GM12873 (cell line): ENCODE results near the gene CCDC32.

Experiments
- CTCF ChIP-seq: IDR thresholded peaks from 2 replicates; pipeline ENCODE4 v1.5.1; 2012; ENCODE audit warnings: low read depth, mild to moderate bottlenecking, moderate library complexity, low read length, control low read depth; ENCODE audit not compliant: insufficient read depth; ENCODE audit errors: missing control alignments

The CCDC32 gene

DNA sequence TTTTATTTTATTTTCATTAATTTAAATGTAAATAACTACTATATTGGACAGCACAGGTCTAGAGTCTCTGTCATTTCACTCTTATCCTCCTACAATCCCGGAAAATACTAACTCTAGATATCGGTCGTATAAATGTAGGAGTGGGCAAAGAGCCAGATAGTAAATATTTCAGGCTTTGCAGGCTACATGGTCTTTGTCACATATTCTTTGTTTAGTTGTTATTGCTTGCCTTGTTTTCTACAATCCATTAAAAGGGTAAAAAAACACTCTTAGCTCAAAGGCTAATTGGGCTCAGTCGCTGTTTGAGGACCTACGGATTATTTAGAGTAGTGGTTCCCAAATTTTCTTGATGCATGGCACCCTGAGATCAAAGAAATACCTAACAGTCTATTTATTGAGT lies 30.9 kb upstream of the CCDC32 start:
- TF ChIP-seq CTCF: no peak

- no peak for TF ChIP-seq CTCF
Observed at GRCh38 chr15:40595219-40595618, 30.4 kb upstream of the CCDC32 start.

DNA sequence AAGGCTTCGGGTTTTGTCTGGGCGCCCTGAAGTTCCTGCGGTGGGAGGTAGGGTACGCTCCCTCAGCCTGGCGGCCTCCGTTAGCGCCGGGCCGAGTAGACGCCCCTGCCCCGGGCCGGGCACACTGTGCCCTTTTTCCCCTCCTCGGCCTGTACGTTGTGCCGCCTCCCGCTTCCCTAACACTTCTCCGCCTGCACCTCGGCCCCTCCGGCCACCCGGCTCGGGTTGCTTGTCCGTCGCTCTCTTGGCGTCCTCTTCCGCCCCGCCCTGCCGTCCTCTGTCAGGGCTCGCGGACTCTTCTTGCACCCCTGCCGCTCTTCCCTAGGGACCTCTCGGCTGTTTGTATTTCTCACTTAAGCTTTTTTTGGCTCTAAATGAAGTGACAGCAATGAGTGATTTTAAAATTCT lies 29.6 kb upstream of the CCDC32 start:
- TF ChIP-seq CTCF: peak; percentile 38

- no peak for TF ChIP-seq CTCF
Observed at GRCh38 chr15:40593588-40594428, 29.0 kb upstream of the CCDC32 start, which contains the start of gene KNL1. Gene KNL1 (plus strand): TSS chr15:40594249. CDS start chr15:40602932, 8,683 bp downstream.

GRCh38 chr15:40593165-40593564 lies 28.3 kb upstream of the CCDC32 start:
- TF ChIP-seq CTCF: no peak

- no peak for TF ChIP-seq CTCF
Observed at GRCh38 chr15:40591389-40591788, 26.5 kb upstream of the CCDC32 start.

DNA sequence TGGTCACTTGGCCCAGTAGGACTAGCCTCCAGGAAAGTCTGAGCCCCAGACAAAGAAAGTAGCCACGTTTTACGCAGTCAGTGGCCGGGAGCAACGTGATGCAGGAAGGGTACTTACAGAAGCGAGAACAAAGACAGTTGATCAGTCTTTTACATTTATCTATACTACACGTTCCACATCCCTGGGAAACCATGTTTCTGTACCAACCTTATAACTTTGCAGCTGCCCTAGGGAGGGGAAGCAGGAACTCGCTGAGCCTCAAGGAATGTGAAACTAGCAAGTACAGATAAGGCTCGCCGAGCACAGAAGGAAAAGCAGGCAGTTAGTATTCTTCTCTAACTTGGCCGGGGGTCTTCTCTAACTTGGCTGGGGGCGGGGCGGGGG lies 25.8 kb upstream of the CCDC32 start:
- no peak for TF ChIP-seq CTCF
